EH (cell line): Measurements from ENCODE around the gene AP1M1.
"Not testable (repeated sequence)": the region's sequence is repeated elsewhere in the genome, so short reads cannot be mapped to it uniquely, and the experiment has no call there.

Experiments
- DNase-seq: peaks from one replicate; pipeline ENCODE4 v3.0.0-alpha.2; 2015; ENCODE audit warnings: low read depth

The AP1M1 gene

DNA sequence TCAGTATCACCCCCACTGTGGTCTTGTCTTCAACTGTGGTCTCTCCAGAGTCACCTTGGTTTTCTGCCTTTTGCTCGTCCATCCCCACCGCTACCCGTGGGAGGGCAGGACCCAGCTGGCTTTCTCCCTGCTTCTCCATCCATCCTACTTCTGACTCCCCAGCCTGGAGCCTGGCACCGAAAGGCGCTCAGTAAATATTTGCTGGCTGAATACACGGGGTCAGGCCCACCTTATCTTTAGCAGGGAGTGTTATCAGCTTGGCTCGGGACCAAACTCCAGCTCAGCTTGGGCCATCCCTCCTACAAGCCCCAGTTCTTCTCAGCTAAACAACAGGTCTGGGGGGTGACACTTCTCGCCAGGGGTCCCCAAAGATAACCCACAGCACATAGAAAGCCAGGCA lies 64.9 kb downstream of the AP1M1 start:
- no peak for DNase-seq

DNA sequence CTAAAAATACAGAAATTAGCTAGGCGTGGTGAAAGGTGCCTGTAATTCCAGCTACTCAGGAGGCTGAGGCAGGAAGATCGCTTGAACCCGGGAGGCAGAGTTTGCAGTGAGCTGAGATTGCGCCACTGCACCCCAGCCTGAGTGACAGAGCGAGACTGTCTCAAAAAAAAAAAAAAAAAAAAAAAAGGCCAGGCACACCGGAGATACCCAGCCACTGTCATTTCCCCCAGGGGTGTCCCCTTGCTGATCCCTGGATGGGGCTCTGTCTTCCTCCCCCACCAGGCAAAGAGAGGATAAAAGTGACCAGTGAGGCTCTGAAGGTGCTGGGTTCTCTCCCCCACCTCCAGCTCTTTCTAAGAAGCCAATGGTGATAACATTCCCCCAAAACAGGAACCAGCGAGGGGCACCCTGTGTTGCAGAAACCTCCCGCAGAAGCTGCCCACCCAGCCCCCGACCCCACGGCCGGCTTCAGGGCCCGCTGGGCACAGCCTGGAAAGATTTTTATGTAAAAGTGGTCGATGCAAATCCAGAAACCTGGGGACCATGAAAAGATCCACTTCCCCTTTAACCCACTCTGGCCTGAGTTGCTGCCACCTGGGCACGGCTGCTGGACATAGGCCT lies 65.5 kb downstream of the AP1M1 start:
- DNase-seq: no peak

DNA sequence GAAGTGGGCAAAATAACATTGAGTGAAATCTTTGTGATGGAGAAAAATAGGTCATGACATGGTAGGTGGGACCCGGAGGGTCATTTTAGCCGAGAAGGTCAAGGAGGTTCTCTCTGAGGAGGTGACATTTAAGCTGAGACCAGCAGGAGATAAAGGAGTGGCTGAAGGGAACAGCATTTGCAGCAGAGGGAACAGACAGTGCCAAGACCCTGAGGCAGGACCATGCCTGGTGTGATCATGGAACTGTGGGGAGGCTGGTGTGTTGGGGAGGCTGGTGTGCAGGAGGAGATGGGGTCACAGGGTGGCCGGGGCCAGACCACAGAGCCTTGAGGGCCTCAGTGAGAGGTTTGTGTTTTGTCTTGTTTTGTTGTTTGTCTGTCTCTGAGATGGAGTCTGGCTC lies 67.5 kb downstream of the AP1M1 start:
- DNase-seq: no peak

DNA sequence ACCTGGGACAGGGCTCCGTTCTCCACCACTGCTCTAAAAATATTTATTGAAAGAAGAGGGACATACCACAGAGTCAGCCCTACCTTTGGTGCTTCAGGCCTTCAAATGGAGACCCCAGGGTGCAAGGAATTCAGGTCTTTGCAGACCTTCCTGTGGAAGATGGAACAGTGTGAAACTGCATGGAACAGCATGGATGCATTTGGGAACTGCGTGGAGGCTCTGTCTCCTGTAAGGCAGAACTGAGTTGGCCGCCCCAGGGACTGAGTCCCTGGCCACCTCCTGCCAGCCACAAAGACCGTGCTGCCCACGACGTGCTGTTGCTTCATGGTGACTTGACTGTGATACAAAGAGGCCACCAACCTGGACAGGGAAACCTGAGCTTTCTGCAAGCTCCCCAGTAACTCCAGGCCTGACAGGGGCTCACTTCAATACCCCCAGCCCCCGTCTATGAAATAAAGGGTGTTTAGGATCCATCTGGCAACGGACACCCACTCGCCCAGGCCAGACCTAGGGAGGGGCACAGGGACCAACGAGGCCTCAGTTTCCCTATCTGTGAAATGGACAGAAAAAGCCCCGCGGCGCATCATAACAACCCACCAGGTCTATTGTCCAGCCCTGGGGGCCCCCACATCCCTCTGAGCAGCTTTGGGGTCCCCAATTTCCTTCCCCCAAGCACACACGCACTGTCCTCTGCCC lies 68.3 kb downstream of the AP1M1 start:
- no peak for DNase-seq

DNA sequence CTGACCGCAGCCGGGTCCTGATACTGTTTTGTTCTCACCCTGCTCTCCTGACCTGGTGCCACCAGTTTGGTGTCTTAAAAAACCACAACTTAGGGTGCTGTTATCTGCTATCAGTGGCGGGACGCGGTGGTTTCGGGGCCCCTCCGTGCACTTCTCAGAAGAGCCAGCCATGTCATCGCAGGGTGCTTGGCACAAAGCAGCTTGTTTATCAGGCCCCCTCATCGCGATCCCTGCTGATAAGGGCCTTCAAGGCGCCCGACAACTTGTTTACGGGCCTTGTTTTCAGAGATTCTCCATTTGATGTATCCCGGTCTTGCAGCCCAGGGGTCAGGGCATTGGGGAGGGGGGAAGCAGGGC lies 68.9 kb downstream of the AP1M1 start:
- no peak for DNase-seq

DNA sequence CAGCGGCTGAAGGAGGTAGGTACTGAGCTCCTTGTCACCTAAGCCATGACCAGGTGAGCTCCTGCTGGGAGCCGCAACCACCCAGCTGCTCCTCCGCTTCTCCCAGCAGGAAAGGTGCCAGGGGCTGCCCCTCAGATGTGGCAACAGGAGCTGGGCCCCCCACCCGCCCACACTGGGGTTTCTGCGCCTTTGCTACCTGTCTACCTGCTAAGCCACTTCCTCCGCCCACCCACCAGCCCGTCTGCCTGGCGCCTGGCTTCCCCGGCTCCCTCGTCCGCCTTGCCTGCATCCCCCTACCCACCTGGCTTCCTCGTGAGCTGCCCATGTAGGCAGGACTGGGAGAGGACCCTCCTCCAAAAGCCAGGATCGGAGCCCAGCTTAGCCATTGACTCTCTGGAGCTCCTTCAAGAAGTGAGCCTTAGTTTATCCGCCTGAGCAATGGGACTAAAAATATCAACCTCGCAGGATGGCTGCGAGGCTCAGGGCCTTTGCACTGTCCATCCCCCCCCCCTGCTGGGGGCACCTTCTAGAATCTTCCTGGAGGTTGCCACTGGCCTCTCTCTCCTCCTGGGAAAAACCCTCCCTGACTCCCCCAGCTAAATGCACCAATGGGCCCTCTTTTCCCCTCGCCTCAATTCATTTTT lies 71.1 kb downstream of the AP1M1 start:
- no peak for DNase-seq

DNA sequence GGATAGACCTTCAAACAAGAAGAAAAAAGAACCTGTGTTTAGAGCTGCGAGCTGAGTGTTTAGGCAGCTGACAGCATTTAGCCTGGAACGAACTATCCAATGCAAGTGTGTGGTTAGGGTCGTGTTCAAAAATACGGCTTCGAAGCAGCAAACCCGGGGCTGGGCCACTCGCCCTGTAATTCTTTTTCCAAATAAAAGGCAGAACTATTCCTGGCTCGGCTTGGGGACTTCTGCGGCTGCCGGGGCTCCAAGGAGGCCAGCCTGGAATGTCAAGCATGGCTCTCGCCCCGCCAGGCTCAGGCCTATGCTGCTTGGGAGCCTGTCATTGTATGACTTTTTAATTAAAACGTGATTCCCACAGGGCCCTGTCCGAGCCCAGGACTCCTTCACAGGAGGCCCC lies 75.2 kb downstream of the AP1M1 start:
- peak; percentile 64 for DNase-seq

DNA sequence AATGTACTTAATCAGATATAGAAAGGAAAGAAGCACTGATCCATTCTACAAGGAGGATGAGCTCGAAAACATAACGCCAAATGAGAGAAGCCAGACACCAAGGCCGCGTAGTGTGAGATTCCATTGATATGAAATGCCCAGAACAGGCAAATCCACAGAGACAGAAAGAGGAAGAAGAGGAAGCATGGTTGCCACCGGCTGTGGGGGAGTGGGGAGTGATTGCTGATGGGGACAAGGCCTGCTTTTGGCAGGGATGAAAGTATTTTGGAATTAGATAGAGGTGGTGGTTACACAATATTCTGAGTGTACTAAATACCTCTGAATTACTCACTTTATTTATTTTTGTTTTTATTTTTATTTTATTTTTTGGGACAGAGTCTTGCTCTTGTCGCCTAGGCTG lies 76.7 kb downstream of the AP1M1 start:
- peak; percentile 4 for DNase-seq

DNA sequence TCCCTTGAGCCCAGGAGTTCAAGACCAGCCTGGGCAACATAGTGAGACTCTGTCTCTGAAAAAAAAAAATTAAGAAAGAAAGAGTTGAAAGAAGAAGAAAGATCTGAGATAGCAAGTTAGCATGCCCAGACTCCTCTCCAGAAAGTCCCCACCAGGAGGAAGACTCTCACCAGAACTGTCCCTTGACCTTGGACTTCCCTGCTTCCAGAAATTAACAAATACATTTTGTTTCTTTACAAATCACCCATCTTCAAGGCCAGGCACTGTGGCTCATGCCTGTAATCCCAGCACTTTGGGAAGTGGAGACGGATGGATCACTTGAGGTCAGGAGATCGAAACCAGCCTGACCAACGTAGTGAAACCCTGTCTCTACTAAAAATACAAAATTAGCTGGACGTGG lies 82.6 kb downstream of the AP1M1 start:
- no peak for DNase-seq

DNA sequence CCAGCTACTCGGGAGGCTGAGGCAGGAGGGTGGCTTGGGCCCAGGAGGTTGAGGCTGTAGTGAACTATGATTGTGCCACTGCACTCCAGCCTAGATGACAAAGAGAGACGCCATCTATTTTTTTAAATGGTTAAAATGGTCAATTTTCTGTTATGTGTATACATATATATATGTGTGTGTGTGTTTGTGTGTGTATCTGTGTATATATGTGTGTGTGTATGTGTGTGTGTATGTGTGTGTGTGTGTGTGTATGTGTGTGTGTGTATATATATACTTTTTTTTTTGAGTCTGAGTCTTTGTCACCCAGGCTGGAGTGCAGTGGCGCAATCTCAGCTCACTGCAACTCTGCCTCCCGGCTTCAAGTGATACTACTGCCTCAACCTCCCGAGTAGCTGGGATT lies 84.0 kb downstream of the AP1M1 start:
- DNase-seq: no peak

DNA sequence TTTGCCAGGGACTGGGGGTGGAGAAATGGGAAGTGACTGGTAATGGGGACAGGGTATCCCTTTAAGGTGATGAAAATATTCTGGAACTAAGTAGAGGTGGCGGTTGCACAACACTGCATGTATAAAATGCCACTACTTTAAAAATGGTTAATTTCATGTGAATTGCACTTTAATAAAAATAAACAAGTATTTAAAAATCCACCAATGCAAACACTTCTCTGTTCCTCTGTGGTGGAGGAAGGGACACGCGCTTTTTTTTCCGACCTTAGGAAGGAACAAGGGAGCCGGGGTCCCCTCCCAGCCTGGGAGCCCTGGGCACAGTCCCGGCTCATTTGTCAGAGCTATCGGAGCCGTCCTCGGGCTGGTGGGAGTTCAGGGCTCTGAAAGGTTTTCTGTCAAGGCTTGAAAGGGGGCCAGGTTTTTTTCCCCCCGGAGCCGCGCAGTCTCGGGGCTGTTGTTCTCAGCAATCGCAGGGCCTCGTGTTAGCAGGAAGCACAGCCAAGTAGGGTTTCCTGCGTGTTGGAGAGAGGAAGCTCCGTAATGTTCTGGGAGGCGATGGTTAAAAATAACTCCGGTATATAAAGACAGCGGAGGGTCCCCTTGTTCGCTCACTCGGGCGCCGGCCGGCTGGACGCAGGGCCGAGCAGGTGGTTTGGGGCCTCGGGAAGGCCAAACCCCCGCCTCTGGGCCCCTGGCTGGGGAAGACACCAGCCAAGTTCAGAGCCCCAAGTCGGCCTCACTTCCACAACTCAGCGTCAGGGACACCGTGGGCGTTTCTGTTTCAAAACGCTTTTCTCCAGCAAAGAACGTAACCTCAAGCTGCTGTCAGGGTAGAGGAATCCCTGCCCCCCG lies 85.7 kb downstream of the AP1M1 start:
- peak; percentile 73 for DNase-seq

DNA sequence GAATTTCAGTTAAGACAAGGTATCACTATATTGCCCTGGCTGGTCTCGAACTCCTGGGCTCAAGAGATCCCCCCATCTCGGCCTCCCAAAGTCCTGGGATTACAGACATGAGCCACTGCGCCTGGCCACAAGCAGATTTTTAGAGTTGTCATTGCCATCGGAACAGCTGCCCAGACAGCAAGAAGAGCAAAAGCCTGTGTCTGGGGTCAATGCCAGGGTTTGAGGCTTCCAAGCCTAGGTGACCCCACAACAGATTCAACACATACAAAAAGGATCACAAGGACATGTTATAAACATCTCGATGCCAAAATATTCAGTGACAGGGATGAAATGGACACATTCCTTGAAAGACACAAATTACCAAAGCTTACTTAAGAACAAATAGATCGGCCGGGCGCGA lies 86.8 kb downstream of the AP1M1 start:
- DNase-seq: no peak

DNA sequence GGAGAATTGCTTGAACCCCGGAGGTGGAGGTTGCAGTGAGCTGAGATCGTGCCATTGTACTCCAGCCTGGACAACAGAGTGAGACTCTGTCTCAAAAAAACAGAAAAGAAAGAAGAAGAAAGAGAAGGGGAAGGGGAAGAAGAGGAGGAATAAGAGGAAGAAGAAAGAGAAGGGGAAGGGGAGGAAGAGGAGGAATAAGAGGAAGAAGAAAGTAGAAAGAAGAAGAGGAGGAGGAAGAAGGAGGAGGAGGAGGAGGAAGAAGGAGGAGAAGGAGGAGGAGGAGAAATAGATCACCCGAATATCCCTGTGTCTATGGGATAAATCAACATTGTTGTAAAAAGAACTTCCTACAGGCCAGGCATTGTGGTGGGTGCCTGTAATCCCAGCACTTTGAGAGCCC lies 87.4 kb downstream of the AP1M1 start:
- not testable (repeated sequence) for DNase-seq

DNA sequence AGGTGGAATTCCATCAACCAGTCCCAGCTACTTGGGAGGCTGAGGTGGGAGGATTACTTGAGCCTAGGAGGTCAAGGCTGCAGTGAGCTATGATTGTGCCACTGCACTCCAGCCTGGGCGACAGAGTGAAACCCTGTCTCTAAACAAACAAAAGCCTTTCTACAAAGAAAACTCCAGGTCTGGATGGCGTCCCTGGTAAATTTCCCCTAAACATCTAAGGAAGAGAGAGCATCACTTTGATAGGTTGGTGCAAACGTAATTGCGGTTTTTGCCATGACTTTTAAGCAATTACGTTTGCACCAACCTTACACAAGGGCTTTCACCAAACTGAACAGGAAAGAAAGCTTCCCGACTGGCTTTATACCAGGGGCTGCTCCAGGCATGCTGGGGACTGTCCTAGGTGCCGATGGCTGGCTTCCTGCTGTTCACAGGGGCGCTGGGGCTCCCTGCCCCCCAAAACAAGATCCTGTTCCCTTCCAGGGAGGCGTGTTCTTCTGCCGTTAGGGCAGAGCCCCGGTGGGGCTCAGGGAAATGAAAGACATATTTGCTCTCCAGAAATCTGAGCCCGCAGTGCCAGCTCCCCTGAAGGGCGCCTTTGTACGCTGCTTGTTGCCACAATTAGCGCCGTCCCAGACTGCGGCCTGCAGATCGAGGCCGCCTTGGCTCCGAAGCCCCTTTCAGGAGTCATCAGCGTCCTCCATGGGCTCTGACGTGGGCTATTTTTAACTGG lies 88.2 kb downstream of the AP1M1 start:
- DNase-seq: peak; percentile 4

DNA sequence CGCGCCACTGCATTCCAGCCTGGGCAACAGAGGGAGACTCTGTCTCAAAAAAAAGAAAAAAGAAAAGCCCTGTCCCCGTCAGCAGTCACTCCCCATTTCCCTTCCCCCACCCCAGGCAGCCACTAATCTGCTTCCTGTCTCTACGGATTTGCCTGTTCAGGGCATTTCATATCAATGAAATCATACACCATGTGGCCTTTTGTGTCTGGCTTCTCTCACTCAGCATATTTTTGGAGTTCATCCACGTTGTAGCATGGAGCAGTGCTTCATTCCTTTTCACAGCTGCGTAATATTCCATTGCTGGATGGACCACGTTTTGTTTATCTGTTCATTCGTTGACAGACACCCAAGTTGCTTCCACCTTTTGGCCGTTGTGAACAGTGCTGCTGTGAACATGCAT lies 90.8 kb downstream of the AP1M1 start:
- peak; percentile 54 for DNase-seq

DNA sequence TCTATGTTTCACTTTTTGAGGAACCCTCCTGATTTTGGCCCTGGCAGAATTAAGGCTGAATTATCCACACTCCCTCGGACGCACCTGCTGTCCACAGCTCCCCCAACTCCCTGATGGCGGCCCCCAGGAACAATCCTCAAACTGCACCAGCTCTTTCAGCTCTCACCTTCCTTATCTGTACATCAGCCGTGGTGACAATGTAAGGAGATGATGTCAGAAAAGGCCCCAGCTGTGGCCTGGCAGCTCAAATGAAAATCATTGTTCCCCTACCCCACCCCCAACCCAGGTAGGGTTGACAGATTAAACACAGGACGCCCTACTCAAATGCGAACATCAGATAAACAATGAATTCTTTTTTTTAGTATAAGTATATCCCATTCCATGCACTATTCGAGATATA lies 91.9 kb downstream of the AP1M1 start:
- DNase-seq: no peak

DNA sequence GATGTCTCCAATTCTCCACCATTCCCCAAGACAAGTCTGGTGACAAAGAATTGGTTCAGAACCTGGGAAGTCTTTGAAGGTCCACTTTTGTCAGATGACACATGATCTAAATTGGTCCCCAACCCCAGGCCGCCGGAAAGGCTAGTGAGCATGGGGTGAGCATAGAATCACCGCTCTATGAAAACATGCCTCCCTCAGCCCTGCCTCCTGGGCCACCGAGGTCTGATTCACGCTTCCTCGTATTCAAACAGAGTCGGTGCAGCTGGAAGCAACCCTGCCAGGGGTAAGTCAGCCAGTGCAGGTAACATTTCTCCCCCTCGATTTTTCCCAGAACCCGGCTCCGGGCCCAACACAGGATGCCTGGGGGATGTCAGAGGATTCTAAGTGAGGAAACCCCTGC lies 93.0 kb downstream of the AP1M1 start:
- no peak for DNase-seq

DNA sequence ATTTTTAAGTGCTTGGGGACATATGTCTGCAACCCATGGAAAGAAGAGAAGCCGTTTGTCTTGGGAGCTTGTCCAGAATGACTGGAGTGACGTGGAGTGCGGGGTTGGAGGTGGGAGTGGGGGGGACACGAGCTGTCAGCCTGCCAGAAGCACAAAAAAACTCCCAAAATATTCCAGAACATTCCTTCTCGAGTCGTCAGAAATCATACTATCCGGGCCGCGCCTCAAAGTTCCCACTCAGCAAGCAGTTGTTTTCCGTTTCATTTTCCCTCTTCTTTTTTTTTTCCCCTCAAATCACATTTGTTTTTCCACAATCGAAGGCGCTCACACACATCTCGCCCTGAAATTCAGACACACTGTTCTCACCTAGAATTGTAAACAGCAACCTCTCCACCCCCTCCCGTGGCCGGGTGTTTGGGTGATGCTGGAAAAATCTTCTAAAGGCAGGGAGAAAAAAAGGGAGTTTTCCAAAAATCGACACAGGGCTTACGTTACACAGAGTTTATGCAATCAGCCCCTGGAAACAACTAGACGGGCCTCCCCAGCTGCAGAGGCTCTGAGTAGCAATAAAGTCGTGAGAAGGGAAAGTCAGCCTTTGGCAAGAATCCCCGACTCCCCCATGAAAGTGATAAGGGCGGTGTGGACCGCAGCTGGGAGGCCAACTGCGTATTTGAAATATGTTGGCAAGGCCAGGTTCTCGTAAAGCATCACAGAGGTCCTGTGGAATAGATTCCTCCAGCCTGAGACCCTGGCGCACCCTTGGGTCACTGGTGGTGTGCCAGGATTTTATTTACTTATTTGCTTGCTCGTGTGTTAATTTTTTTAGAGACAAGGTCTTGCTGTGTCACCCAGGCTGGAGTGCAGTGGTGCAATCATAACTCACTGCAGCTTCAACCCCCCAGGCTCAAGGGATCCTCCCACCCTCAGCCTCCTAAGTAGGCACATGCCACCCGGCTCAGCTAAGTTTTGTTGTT lies 95.7 kb downstream of the AP1M1 start:
- peak; percentile 95 for DNase-seq

DNA sequence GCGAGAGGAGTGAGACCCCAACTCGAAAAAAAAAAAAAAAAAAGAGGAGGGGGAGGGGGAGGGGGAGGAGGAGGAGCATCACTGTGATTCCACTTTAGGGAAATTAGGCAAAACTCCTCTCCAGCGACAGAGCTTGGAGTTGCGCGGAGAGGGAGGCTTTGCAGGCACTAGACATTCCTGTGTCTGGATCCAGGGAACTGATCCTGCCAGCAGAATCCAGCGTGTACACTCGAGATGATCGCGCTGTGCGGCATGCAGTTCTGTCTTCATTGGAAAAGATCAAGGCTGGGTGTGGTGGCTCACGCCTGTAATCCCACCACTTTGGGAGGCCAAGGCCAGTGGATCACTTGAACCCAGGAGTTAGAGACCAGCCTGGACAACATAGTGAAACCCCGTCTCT lies 97.3 kb downstream of the AP1M1 start:
- peak; percentile 2 for DNase-seq
